Calu3 (cell line): ENCODE results near the gene NUP210. TPM values are rescaled to one million over a fixed set of nuclear protein-coding genes. Genes with fewer than 3 reads are reported as not detected.

Source experiments
- BruUV-seq: library from RNA; stranded (reverse); fragments of 400-500 nt; replicated peaks from 2 replicates; lab custom pipeline; 2021; lab: Mats Ljungman, UMichigan
- CTCF ChIA-PET: fragments of 300-600 bp; sonication (Branson Sonifier 250); formaldehyde crosslinking; loops from one replicate; lab custom pipeline; 2022; ENCODE audit warnings: antibody characterized with exemption; lab: Charles Lee
- DNase-seq: peaks from one replicate; pipeline ENCODE4 v3.0.0; 2022
- H3K27ac Mint-ChIP-seq: one replicate; pipeline ENCODE4 v1.8.0; 2022; ENCODE audit warnings: mixed read lengths; ENCODE audit not compliant: unreplicated experiment
- H3K27me3 Mint-ChIP-seq: one replicate; pipeline ENCODE4 v1.8.0; 2022; ENCODE audit warnings: mixed read lengths; ENCODE audit not compliant: unreplicated experiment
- H3K36me3 Mint-ChIP-seq: one replicate; pipeline ENCODE4 v1.8.0; 2022; ENCODE audit warnings: mild to moderate bottlenecking, moderate library complexity, mixed read lengths; ENCODE audit not compliant: insufficient read depth, unreplicated experiment
- H3K4me1 Mint-ChIP-seq: one replicate; pipeline ENCODE4 v1.8.0; 2022; ENCODE audit warnings: mild to moderate bottlenecking, low read depth, mixed read lengths; ENCODE audit not compliant: unreplicated experiment
- H3K4me3 Mint-ChIP-seq: one replicate; pipeline ENCODE4 v1.8.0; 2022; ENCODE audit warnings: mild to moderate bottlenecking, low read depth, moderate library complexity, mixed read lengths; ENCODE audit not compliant: unreplicated experiment
- H3K9me3 Mint-ChIP-seq: one replicate; pipeline ENCODE4 v1.8.0; 2022; ENCODE audit warnings: low read depth, mixed read lengths; ENCODE audit not compliant: unreplicated experiment
- intact Hi-C: fragments of 100-400 bp; cut with micrococcal nuclease; formaldehyde crosslinking; loops from one replicate; pipeline ENCODE4 v1.10.0; 2022; ENCODE audit not compliant: unreplicated experiment
- total RNA-seq: library from RNA; stranded (reverse); gene quantifications from 2 replicates; pipeline ENCODE4 v1.2.3, GENCODE V29; 2022
- TF ChIP-seq, protein P1 (sequence below): fragments of 200-600 bp; IDR thresholded peaks from one replicate; pipeline ENCODE4 v1.8.0; 2022; ENCODE audit warnings: antibody characterized with exemption; ENCODE audit not compliant: unreplicated experiment

The NUP210 gene
- total RNA-seq, 1 experiment from 2014 or later, result 76.9 TPM

DNA sequence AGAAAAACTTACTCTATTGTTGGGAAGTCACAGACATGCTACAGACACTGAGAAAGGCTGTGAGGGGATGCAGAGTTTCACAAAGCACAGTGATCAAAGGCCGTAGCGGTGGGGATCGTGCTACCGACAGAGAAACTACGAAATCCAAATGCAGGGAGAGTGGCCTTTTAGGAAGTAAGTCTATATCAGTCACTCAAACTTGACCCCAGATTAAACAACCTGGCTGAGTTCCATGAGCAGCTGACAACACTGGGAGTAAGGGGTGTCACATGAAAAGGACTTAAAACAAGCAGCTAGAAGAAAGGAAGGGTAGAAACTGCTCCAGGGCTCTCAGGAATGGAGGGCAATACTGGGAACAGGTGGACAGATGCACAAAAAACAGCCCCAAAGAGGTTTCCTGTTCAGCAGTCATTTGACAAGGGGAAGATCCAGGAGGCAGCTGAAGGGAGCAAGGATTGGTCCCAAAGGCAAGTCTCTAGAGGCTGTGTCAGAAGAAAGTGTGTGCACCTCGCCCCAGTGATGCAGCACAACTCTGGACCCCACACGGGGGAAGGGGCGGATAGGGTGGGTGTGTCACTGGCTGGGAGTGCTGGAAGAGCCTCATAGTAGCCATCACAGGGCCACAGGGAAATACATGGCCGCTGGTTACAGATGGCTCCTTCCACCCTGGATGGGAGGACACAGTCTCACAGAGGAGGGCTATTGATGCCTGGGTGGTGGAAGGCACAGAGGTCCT, 39.7 kb upstream of the NUP210 start:
- TF ChIP-seq, protein P1, sequence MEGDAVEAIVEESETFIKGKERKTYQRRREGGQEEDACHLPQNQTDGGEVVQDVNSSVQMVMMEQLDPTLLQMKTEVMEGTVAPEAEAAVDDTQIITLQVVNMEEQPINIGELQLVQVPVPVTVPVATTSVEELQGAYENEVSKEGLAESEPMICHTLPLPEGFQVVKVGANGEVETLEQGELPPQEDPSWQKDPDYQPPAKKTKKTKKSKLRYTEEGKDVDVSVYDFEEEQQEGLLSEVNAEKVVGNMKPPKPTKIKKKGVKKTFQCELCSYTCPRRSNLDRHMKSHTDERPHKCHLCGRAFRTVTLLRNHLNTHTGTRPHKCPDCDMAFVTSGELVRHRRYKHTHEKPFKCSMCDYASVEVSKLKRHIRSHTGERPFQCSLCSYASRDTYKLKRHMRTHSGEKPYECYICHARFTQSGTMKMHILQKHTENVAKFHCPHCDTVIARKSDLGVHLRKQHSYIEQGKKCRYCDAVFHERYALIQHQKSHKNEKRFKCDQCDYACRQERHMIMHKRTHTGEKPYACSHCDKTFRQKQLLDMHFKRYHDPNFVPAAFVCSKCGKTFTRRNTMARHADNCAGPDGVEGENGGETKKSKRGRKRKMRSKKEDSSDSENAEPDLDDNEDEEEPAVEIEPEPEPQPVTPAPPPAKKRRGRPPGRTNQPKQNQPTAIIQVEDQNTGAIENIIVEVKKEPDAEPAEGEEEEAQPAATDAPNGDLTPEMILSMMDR, result no peak
- no peak overlapping the region for H3K4me3 Mint-ChIP-seq
- CTCF ChIA-PET, result interaction anchor here (0.7 to 3.0 kb wide), 2 partner anchors 8 to 42 kb away, joined by 4 to 13 read pairs; no protein-coding TSS in a partner anchor
- H3K9me3 Mint-ChIP-seq, result no peaks in the 10 kb centered on the region
- intact Hi-C loops, result no loop called here
- no peaks in the 10 kb centered on the region for H3K4me1 Mint-ChIP-seq
- DNase-seq, result no peak
- H3K27ac Mint-ChIP-seq, result no peak overlapping the region
- BruUV-seq, result no TSS peak
- peaks cover 40% of the 10 kb centered on the region for H3K27me3 Mint-ChIP-seq
- H3K36me3 Mint-ChIP-seq, result no peaks in the 10 kb centered on the region

DNA sequence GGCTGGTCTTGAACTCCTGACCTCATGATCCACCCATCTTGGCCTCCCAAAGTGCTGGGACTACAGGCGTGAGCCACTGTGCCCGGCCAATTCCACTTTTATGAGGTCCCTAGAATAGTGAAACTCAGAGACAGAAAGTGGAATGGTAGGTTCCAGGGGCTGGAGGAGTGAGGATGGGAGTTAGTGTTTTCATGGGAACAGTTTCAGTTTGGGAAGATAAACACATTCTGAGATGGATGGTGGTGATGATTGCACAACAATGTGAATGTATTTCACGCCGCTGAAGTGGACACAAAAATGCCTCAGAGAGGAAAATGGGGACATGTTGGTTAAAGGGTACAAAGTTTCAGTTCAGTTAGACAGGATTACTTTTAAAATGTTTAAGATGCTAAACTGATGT, 37.5 kb upstream of the NUP210 start:
- intact Hi-C loops, result no loop called here

DNA sequence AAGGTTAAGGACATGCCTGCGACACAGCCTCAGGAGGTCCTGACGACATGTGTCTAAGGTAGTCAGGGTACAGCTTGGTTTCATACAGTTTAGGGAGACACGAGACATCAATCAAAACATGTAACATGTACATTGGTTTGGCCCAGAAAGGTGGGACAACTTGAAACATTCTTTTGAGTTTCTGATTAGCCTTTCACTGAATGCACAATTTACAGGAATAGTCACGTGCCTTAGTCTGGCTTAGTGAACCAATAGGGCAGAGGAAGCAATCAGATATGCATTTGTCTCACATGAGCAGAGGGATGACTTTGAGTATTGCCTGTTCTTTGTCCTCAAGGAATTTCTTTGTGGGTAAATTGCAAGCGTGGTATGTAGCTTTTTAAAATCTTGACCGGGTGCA, 35.5 kb upstream of the NUP210 start:
- H3K4me1 Mint-ChIP-seq, result no peaks in the 10 kb centered on the region
- CTCF ChIA-PET, result no interaction called here
- H3K27ac Mint-ChIP-seq, result no peak overlapping the region
- H3K4me3 Mint-ChIP-seq, result no peak overlapping the region
- no peaks in the 10 kb centered on the region for H3K9me3 Mint-ChIP-seq
- intact Hi-C loops, result no loop called here
- H3K27me3 Mint-ChIP-seq, result peaks cover 16% of the 10 kb centered on the region
- BruUV-seq, result no TSS peak
- peaks cover 11% of the 10 kb centered on the region for H3K36me3 Mint-ChIP-seq
- TF ChIP-seq, protein P1, result no peak
- DNase-seq, result no peak

More for the DNA sequence above, 37.5 kb upstream of the NUP210 start:
- Mint-ChIP-seq H3K4me3 (no peak overlapping the region), H3K27ac (no peak overlapping the region), H3K36me3 (no peaks in the 10 kb centered on the region), H3K4me1 (no peaks in the 10 kb centered on the region), H3K9me3 (no peaks in the 10 kb centered on the region), H3K27me3 (peaks cover 27% of the 10 kb centered on the region)
- CTCF ChIA-PET, result no interaction called here
- DNase-seq, result no peak
- BruUV-seq, result no TSS peak
- TF ChIP-seq, protein P1, result no peak

DNA sequence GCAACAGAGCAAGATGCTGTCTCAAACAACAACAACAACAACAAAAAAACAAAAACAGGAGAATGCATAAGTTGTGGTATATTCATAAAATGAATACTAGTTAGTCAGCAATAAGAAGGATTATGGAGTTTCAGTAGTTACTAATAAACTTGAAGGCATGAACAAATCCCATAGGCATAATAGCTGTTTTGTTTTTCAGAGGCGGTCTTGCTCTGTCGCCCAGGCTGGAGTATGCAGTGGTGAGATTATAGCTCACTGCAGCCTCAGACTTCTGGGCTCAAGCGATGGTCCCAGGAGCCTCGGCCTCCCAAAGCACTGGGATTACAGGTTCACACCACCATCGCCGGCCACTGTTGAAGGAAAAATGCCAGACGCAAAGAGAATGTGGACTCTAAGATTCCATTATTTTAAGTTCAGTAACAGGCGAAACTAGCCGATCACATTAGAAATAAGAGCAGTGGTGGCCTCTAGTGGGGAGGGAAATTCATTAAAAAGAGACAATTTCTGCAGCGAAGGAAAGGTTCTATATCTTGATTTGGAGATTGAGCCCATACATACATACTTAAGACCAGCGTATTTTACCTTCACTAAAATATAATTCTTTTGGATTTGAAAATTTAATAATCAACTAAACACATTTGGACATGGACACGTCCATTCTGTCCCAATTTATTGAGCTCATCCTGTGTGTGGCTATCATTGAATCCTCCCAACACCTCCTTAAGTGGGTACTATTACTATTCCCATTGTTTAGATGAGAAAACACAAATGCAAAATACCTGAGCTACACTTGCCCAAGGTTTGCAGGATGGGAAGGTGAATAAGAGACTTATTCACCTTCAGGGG, 32.6 kb upstream of the NUP210 start:
- DNase-seq, result peak; percentile 38
- H3K9me3 Mint-ChIP-seq, result no peaks in the 10 kb centered on the region
- no TSS peak for BruUV-seq

More for the DNA sequence above, 32.6 kb upstream of the NUP210 start:
- CTCF ChIA-PET, result interaction anchor here (0.6 to 2.5 kb wide), 12 partner anchors 9 to 360 kb away, joined by 3 to 18 read pairs (median 4); partner anchors contain the start of gene HDAC11
- Mint-ChIP-seq H3K36me3 (peaks cover 11% of the 10 kb centered on the region), H3K27me3 (no peaks in the 10 kb centered on the region), H3K4me1 (no peaks in the 10 kb centered on the region), H3K27ac (peak overlapping the region; percentile 88), H3K4me3 (peak overlapping the region; percentile 84)
- intact Hi-C loops, result loop anchor here (2.0 kb wide), 1 partner anchor 360 kb away; no protein-coding TSS in a partner anchor
- TF ChIP-seq, protein P1, result peak; percentile 25
